GM19193 (cell line): ENCODE data around the gene B3GNT8.

Experiments used
- POLR2A ChIP-seq: IDR thresholded peaks from 4 replicates; pipeline ENCODE4 v1.6.1; 2011; ENCODE audit not compliant: insufficient read depth, insufficient read length; ENCODE audit errors: extremely low read depth

B3GNT8 gene

DNA sequence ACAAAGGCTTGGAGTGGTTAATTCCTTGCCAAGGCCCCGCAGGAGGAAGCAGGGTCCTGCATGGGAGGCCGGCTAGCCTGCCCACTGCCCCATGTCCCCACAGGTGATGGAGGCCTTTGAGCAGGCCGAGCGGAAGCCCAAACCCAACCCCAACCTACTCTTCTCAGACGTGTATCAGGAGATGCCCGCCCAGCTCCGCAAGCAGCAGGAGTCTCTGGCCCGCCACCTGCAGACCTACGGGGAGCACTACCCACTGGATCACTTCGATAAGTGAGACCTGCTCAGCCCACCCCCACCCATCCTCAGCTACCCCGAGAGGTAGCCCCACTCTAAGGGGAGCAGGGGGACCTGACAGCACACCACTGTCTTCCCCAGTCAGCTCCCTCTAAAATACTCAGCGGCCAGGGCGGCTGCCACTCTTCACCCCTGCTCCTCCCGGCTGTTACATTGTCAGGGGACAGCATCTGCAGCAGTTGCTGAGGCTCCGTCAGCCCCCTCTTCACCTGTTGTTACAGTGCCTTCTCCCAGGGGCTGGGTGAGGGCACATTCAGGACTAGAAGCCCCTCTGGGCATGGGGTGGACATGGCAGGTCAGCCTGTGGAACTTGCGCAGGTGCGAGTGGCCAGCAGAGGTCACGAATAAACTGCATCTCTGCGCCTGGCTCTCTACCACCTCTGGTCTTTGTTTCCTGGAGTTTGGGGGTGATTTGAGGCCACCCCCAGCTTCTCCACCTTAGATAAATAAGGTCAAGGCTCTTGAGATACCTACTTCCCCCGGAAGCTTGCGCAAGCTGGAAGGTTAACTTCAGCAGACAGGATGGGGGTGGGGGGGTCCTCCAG is 2.6 kb downstream of the B3GNT8 start:
- TF ChIP-seq POLR2A = no peak

DNA sequence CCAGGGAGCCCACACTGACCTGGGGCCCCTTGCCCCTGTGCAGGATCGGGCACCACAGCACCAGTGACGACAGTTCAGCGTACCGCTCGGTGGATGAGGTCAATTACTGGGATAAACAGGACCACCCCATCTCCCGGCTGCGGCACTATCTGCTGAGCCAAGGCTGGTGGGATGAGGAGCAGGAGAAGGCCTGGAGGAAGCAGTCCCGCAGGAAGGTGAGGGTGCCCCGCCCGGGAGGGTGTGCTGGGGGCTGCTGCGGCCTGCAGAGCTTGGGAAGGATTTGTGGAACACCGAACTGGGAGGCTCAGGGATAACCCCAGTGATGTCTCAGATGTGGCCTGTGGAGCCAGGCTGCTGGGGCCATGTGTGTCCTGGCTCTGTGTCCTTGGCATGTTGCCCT is 4.2 kb downstream of the B3GNT8 start:
- TF ChIP-seq POLR2A = no peak

DNA sequence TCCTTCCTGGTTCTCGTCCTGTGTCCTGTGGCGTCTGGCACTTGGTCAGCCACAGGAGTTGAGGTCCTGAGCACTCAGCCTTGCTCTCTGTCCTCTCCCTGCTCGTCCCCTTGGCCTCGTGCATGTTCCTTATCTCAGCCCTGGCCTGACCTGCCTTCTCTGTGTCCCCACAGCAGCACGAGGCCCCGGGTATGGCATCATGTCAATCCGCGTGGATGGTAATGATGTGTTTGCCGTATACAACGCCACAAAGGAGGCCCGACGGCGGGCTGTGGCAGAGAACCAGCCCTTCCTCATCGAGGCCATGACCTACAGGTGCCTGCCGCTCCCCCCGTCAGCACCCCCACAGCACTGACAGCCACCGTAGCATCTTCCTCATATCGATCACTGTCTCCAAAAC is 4.7 kb downstream of the B3GNT8 start:
- no peak for TF ChIP-seq POLR2A

DNA sequence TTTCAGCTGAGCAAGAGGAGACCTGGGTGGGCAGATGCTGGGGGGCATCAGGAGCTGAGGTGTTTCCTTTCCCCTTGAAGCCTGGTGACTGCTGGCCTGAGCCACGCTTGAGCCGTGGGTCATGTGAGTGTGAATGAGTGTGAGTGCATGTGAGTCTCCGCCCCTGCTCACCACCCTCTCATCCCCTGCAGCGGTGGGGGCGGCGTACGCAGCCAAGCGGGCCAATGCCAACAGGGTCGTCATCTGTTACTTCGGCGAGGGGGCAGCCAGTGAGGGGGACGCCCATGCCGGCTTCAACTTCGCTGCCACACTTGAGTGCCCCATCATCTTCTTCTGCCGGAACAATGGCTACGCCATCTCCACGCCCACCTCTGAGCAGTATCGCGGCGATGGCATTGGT is 5.2 kb downstream of the B3GNT8 start:
- TF ChIP-seq POLR2A = no peak

DNA sequence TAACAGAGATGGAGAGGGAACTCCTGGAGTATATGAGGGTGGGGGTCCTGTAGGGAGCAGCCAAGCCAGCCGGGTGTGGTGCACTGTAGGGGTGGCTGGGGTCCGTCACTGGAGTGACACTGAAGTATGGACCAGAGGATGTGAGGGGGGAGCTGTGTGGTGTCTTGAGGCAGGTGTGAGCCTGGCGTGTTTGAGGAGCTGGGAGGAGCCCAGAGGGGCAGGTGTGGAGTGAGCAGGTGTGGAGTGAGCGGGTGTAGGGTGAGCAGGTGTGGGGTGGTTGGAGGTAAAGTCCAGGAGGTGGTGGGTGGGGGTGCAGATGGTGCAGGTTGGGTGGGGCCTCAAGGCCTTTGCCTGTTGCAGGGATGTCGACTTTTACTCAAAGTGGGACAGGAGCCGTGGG is 5.9 kb downstream of the B3GNT8 start:
- no peak for TF ChIP-seq POLR2A

DNA sequence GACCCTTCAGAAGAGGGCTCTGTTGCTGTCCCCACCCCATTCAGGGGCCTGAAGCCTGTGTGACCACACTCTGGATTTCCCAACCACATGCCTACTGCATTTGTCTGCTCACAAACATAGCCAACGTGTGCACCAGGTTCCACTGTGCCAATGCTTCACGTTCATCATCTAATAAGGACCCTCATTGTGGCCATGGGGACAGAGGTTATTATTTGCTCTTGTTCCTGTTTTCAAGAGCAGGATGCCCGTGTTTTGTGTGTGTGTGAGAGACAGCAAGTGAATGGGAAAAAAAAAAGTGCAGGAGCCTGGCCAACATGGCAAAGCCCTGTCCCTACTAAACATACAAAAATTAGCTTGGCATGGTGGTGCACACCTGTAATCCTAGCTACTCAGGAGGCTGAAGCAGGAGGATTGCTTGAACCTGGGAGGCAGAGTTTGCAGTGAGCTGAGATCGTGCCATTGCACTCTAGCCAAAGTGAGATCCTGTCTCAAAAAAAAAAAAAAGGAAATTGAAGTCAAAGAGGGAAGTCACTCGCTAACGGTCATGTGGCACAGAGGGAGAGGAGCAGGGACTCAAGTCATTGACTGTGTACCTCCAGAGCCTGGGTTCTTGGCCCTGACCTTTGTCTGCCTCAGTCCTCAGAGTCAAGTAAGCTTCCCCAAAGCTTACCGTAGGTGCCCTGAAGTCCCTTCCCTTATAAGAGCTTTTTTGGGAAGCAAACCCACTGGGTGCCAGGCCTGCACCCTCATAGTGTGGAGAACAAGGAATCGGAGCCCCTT is 6.9 kb downstream of the B3GNT8 start:
- TF ChIP-seq POLR2A = no peak

DNA sequence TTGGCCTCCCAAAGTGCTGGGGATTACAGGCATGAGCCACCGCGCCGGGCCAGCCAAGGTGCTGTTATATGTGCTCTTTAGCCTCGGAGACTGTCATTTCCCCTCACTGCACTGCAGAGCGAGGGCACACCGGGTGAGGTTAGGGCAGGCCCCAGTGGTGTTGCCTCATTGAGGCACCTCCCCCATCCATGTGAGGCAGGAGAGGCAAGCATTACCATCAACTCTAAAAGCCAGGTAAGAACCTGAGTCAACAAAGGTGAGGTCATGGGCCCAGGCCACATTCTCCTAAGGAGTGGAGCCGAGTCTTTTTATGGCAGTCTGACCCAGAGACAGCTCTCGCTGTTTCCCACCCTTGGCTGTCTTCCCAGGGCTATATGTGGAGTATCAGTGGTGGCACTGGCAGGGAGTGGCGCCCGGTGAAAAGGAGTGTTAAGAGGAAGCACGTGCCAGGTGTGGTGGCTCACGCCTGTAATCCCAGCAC is 10.9 kb downstream of the B3GNT8 start:
- no peak for TF ChIP-seq POLR2A

DNA sequence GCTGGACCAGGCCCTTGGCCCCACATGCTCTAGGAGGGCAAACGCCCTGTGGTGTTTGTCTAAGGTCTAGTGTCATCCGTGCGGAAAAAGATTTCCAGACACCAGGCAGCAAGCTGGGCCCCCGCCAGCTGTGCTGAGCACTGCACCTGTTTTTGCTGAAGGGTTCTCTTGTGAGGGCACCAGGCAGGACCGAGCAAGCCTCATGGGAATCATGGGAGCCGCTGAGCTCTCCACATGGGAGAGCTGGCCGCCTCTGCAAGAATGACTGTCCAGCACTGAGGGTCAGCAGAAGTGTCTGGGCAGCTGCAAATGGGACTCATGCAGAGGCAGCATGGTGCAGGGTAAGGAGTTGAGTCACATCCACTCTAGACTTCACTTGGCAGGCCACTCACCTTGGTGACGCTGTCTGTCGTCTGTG is 12.0 kb downstream of the B3GNT8 start:
- no peak for TF ChIP-seq POLR2A

DNA sequence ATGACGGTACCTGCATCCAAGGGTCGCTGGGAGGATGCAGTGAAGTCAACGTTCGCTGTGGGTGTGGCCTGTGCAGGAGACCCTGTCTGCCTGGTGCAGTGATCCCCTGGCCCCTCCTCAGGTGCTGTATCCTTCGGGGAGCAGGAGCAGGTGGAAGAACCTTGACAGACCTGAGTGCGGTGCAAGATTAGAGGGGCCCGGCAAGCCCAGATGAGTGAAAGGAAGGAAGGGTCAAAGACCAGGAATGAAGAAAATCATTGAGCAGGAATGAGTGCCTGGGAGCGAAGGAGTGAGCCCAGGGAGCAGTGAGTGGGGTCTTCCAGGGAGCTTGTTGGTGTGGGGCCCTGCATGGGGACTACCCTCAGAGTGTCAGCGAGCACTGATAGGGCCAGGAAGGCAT is 12.7 kb downstream of the B3GNT8 start:
- TF ChIP-seq POLR2A = no peak

DNA sequence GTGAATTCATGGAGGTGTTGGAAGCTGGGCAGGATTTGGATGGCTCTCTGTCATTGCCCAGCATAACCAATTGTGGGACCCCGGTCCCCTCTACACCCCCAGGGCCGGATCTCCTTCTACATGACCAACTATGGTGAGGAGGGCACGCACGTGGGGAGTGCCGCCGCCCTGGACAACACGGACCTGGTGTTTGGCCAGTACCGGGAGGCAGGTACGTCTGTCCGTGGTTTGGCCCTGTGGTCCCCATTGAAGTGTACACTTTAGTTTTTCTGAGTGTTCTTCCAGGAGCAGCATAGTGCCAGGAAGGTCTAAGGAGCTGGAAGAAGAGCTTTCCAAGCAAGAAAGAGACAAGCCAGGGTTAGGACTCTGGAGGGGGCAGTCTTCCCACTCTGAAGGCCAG is 13.2 kb downstream of the B3GNT8 start:
- TF ChIP-seq POLR2A = no peak

DNA sequence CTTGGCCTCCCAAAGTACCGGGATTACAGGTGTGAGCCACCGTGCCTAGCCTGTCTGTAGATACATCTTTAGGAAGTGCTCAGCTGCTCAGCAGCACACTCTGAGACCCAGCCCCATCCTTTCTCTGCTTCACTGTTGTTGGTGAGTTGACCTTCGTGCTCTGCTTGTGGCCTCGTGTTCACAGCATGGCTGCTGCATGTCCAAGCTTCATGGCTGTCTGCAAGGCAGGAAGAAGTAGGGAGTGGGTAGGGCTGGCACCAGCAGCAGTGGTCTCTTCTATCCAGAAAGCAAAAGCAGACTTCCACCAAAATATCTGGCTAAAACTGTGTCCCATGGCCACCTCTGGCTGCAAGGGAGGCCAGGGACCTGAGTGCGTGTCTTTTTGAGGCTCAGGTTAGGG is 14.2 kb downstream of the B3GNT8 start:
- no peak for TF ChIP-seq POLR2A

DNA sequence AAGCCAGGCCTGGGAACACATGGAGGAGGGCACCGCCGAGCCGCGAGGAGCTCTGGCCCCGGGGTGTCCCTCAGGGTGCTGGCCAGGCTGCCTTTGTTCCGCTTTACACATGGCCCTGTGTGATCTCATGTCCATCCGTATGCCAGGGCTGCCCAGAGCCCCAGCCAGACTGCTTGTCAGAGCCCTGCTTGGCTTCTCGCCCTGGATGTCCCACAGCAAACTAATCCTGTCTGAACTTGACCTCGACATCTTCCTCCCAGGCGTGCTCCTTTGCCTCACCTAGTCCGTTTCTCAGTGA is 15.3 kb downstream of the B3GNT8 start:
- TF ChIP-seq POLR2A = no peak

DNA sequence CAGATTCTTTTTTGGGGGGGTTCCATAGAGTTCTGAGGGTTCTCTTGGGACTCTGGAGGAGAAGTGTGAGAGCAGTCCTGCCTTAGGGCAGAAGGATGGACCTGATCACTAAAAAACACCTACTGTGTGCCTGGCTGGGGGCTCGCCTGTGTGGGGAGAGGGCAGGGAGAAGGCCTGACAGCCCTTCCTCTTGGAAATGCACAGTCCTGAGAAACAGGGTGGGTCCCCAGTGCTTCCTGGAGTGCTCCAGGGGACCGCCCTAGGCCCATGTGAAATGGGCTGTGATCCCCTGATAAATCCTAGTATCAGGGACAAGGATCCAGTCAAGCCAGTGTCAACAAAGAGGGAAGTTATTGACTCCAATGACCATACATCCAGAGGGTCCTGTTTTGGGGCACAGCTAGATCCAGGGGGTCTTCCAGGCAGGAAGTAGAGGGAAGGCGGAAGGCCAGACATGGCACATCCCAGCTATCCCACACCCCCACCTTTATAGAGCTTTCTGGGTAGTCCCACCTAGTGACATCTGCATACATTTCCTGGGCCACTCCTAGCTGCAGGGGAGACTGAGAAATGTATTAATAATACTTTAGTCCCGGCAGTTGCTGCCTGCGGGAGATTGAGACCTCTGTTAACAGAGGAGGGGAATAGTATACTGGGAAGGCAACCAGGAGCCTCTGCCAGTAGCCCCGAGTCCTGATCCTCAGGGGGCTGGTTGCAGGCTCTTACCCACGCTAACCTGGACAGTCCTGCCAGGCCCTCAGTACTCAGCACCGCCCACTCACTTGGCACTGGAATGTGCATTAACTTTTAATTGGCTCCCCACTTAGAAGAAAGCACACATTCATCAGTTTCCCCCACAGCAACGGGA is 15.8 kb downstream of the B3GNT8 start:
- TF ChIP-seq POLR2A = no peak

DNA sequence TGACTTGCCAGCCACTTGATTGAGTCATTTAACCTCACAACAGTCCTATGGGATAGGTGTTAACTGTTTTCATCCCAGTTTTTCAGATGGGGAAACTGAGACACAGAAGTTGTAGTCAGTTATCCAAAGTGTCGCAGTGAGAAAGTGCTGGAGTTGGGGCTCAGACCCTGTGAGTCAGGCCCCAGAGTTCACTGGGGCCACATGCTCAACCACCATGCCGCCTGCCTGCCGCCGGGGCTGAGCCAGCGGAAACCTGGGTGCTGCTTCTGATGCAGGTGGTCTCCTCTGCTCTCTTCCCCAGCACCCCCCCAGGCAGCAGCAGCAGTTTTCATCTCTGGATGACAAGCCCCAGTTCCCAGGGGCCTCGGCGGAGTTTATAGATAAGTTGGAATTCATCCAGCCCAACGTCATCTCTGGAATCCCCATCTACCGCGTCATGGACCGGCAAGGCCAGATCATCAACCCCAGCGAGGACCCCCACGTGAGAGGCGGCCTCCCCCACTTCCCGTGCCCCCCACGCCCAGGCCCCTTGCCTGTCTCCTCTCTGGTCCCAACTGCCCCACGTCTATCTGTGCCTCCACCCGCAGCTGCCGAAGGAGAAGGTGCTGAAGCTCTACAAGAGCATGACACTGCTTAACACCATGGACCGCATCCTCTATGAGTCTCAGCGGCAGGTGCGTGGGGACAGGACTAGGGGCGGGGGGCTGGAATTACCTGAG is 16.7 kb downstream of the B3GNT8 start:
- no peak for TF ChIP-seq POLR2A

DNA sequence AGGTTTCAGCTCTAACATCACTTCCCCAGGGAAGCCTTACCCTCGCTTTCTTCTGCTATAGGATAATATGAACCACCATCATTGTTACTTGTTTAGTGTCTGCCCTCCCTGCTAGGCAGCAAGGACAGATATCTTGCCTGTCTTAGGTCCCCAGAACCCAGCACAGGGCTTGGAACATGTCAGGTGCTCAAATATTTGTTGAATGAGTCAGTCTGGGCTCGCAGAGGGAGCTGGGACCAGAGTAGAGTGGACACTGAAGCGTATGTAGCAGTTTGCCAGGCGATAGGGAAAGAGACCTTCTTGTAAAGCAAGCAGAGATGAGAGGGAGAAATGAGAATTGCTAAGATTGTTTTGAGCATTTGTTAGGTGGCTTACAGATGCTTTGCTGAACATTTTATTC is 17.9 kb downstream of the B3GNT8 start:
- no peak for TF ChIP-seq POLR2A

DNA sequence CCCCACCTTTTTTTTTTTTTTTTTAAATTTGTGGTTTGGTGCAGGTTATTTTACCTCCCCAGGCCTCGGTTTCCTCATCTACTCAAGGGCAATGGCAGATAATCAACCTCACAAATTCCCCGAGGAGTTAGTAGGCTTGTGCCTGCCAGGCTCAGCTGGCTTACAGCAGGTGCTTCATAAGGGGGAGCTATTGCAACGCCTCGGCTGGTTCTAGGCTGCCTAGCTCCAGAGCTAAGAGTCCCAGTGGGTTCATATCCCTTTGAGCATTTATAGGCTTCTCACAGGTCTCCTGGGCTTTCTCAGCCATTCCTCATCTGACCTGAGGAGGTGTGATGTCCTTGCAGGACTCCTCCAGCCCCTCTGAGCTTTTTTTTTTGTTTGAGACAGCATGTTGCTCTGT is 18.9 kb downstream of the B3GNT8 start:
- TF ChIP-seq POLR2A = no peak

DNA sequence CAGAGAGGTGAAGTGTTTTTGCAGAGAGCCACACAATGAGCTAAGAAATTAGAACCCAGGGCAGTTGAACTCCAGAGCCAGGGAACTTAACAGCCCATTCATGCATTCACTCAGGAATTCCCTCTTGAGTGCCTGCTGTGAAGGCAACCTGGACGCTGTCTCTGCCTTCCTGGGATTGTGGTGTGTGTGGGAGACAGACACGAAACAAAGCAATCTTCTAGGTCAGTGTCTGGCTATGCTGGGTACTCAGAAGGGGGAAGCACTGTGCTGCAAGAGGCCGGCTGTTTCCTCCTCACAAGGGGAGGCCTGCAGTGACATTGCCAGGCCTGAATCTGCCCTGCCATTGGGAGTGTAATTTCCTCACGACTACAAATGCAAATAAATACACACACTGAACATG is 19.9 kb downstream of the B3GNT8 start:
- no peak for TF ChIP-seq POLR2A
